ENCODE data around the gene MRPL28.
A peak's percentile ranks its signal among the peaks of the same experiment; 100 is the strongest.
"Not testable (repeated sequence)": the region's sequence is repeated elsewhere in the genome, so short reads cannot be mapped to it uniquely, and the experiment has no call there.

The MRPL28 gene

DNA sequence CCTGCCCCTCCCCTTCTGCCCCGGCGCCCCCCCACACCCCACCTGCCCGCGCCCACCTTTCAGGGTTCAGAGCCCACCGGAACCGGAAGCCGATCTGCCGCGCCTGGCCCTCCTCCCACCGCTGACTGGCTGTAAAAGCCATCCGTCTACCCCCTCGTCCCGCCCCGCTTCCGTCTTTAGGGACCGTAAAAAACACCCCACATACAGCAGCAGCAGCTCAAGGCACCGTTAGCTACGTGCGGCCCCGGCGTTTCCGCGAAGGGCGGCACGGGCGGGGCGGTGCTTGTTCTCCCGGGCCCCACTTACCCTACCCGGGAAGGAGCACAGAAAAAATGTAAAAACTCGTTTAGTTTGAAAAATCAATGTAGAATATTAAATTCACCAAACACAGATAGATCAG lies at the start of gene MRPL28:
MRPL28 (minus strand) TSS at position 96 of the 400 bp plus-strand sequence. CDS start 320 bp downstream, outside the sequence.
- DNase-seq: peak; percentile 96
- in situ Hi-C loops (cut with MboI; ENCODE audit: low pct_unique_long_range_greater_than_20kb, low sequenced_read_pairs): no loop called here

- DNase-seq; in situ Hi-C loops (cut with MboI; ENCODE audit: low pct_unique_long_range_greater_than_20kb, low sequenced_read_pairs): not testable (repeated sequence)
Observed at GRCh38 chr16:415170-415498, 44.8 kb upstream of the MRPL28 start.

- DNase-seq: no peak
- in situ Hi-C loops (cut with MboI; ENCODE audit: low pct_unique_long_range_greater_than_20kb, low sequenced_read_pairs): no loop called here
Observed at GRCh38 chr16:414395-415169, 44.2 kb upstream of the MRPL28 start.

- in situ Hi-C loops (cut with MboI; ENCODE audit: low pct_unique_long_range_greater_than_20kb, low sequenced_read_pairs): no loop called here
- DNase-seq: no peak
Observed at GRCh38 chr16:411576-412265, 41.4 kb upstream of the MRPL28 start.

DNA sequence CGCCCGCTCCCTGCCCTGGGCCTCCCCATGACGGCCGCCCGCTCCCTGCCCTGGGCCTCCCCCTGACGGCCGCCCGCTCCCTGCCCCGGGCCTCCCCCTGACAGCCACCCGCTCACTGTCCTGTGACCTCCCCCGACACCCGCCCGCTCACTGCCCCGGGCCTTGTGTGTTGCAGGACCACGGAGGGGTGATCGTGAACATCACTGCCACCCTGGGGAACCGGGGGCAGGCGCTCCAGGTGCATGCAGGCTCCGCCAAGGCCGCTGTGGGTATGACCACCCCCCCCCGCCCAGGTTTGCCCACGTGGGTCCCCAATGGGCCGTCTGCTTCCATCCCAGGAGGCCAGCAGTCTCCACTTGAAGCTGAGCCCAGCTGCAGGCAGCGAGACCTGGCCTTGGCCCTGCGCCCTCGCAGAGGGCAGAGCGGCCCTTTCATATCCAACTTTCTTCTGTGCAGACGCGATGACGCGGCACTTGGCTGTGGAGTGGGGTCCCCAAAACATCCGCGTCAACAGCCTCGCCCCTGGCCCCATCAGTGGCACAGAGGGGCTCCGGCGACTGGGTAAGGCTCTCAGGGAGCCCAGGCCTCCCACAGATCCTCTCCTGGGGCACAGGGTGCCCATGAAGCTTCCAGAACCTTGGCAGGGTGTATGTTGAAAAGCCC lies 40.3 kb upstream of the MRPL28 start:
- DNase-seq: no peak
- in situ Hi-C loops (cut with MboI; ENCODE audit: low pct_unique_long_range_greater_than_20kb, low sequenced_read_pairs): no loop called here

- in situ Hi-C loops (cut with MboI; ENCODE audit: low pct_unique_long_range_greater_than_20kb, low sequenced_read_pairs): no loop called here
- DNase-seq: no peak
Observed at GRCh38 chr16:407253-407652, 36.9 kb upstream of the MRPL28 start.

GRCh38 chr16:405548-406506 lies 35.5 kb upstream of the MRPL28 start:
- no peak for DNase-seq
- in situ Hi-C loops (cut with MboI; ENCODE audit: low pct_unique_long_range_greater_than_20kb, low sequenced_read_pairs): no loop called here

- no peak for DNase-seq
- in situ Hi-C loops (cut with MboI; ENCODE audit: low pct_unique_long_range_greater_than_20kb, low sequenced_read_pairs): no loop called here
Observed at GRCh38 chr16:404971-405486, 34.7 kb upstream of the MRPL28 start.

DNA sequence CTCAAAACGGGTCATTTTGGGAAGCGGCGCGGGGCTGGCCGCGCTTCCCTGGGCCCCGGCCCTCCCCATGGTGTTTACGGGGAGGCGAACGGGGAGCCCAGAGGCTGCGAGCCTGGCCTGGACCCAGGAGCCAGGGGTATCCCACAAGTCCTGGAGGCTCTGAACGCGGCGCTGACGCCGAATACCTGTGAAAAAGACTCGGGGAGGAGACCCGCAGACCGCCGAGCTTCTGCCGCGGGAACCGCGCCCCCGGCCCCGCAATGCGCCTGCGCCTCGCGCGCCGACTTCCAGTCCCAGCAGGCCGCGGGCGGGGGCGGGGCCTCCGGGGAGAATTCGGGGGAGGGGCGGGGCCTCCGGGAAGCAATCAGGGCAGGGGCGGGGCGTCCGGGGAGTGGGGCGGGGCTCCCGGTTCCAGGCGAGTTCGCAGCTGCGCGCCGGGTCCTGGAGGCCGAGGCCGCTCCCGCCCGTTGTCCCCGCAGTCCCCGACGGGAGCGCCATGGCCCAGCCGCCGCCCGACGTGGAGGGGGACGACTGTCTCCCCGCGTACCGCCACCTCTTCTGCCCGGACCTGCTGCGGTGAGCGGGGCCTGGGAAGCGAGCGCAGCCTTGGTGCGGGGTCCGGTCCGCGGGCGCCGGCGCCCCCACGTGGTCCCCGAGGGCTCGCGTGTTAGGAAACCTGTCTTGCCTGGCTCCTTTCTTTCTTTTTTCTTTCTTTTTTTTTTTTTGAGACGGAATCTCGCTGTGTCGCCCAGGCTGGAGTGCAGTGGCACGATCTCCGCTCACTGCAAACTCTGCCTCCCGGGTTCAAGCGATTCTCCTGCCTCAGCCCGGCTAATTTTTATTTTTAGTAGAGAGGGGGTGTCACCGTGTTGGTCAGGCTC lies 31.4 kb upstream of the MRPL28 start, which contains the start of gene DECR2:
DECR2 (plus strand) TSS at position 418 of the 881 bp plus-strand sequence; CDS start at position 497, 79 bp downstream.
- peak; percentile 86 for DNase-seq
- in situ Hi-C loops (cut with MboI; ENCODE audit: low pct_unique_long_range_greater_than_20kb, low sequenced_read_pairs): no loop called here

- in situ Hi-C loops (cut with MboI; ENCODE audit: low pct_unique_long_range_greater_than_20kb, low sequenced_read_pairs): no loop called here
- DNase-seq: no peak
Observed at GRCh38 chr16:400061-400591, 29.8 kb upstream of the MRPL28 start.

DNA sequence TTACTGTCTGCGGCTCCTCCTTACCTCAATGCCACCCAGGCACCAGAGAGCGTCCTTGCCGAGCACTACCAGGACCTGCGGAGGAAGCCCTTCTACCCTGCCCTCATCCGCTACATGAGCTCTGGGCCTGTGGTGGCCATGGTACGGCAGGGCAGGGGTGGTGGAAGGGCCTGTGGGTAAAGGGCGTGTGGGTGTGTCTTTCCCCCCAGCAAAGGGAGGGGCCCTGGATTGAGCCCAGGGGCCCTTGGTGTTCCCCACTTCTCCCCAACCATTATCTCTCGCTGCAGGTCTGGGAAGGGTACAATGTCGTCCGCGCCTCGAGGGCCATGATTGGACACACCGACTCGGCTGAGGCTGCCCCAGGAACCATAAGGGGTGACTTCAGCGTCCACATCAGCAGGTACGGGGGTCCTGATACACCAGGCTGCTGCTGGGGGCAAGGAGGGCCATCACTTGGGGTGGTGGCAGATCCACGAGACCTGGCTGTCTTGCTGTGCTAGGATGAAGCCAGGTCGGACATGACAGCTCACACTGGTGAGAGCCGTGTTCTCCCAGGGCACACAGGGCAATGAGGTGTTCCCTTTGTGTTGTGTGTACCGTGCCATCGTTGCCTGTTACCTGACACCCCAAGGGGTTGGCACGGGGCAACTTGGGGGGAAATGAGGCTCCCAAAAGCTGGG lies 29.1 kb upstream of the MRPL28 start:
- in situ Hi-C loops (cut with MboI; ENCODE audit: low pct_unique_long_range_greater_than_20kb, low sequenced_read_pairs): no loop called here
- no peak for DNase-seq

- in situ Hi-C loops (cut with MboI; ENCODE audit: low pct_unique_long_range_greater_than_20kb, low sequenced_read_pairs): no loop called here
- no peak for DNase-seq
Observed at GRCh38 chr16:398561-399339, 28.4 kb upstream of the MRPL28 start.

- in situ Hi-C loops (cut with MboI; ENCODE audit: low pct_unique_long_range_greater_than_20kb, low sequenced_read_pairs): no loop called here
- DNase-seq: no peak
Observed at GRCh38 chr16:397736-398332, 27.5 kb upstream of the MRPL28 start.

- peak; percentile 21 for DNase-seq
- in situ Hi-C loops (cut with MboI; ENCODE audit: low pct_unique_long_range_greater_than_20kb, low sequenced_read_pairs): no loop called here
Observed at GRCh38 chr16:397135-397661, 26.9 kb upstream of the MRPL28 start, which contains the start of gene NME4. NME4 (plus strand) TSS chr16:397199; CDS start chr16:397223, 24 bp downstream.

GRCh38 chr16:396605-397004 lies 26.3 kb upstream of the MRPL28 start:
- DNase-seq: peak; percentile 64
- in situ Hi-C loops (cut with MboI; ENCODE audit: low pct_unique_long_range_greater_than_20kb, low sequenced_read_pairs): no loop called here

GRCh38 chr16:396199-396598 lies 25.9 kb upstream of the MRPL28 start:
- no peak for DNase-seq
- in situ Hi-C loops (cut with MboI; ENCODE audit: low pct_unique_long_range_greater_than_20kb, low sequenced_read_pairs): no loop called here
